Rectal smooth muscle tissue (tissue), 1 donor: Measurements from ENCODE around the gene MYOCOS.

Source experiments
- H3K27ac ChIP-seq: one replicate; pipeline ENCODE4 v1.7.0; 2013; ENCODE audit warnings: low read depth, low read length, inconsistent platforms
- H3K27me3 ChIP-seq: one replicate; pipeline ENCODE4 v1.7.0; 2013; ENCODE audit warnings: low read length; ENCODE audit not compliant: control insufficient read depth, insufficient read depth
- H3K36me3 ChIP-seq: one replicate; pipeline ENCODE4 v1.7.0; 2013; ENCODE audit warnings: low read length; ENCODE audit not compliant: control insufficient read depth, insufficient read depth
- H3K4me1 ChIP-seq: one replicate; pipeline ENCODE4 v1.7.0; 2013; ENCODE audit warnings: low read length; ENCODE audit not compliant: control insufficient read depth, insufficient read depth
- H3K4me3 ChIP-seq: one replicate; pipeline ENCODE4 v1.7.0; 2013; ENCODE audit warnings: low read length
- H3K9ac ChIP-seq: one replicate; pipeline ENCODE4 v1.7.0; 2013; ENCODE audit warnings: low read length

The MYOCOS gene

GRCh38 chr1:171674431-171675405 is 52.7 kb downstream of the MYOCOS start:
- H3K4me1 ChIP-seq: peaks cover 6% of the 10 kb centered on the region
- peak overlapping the region; percentile 43 for H3K27ac ChIP-seq
- H3K4me3 ChIP-seq: no peak overlapping the region
- no peaks in the 10 kb centered on the region for H3K27me3 ChIP-seq
- no peaks in the 10 kb centered on the region for H3K36me3 ChIP-seq
- no peak overlapping the region for H3K9ac ChIP-seq
